ENCODE data around the gene DGKG. TPM values are rescaled to one million over a fixed set of nuclear protein-coding genes. Genes with fewer than 3 reads are reported as not detected.
A peak's percentile ranks its signal among the peaks of the same experiment; 100 is the strongest.

DGKG gene
- polyA plus RNA-seq, 3 donors = 4.2 to 9.2 (median 4.3) TPM

DNA sequence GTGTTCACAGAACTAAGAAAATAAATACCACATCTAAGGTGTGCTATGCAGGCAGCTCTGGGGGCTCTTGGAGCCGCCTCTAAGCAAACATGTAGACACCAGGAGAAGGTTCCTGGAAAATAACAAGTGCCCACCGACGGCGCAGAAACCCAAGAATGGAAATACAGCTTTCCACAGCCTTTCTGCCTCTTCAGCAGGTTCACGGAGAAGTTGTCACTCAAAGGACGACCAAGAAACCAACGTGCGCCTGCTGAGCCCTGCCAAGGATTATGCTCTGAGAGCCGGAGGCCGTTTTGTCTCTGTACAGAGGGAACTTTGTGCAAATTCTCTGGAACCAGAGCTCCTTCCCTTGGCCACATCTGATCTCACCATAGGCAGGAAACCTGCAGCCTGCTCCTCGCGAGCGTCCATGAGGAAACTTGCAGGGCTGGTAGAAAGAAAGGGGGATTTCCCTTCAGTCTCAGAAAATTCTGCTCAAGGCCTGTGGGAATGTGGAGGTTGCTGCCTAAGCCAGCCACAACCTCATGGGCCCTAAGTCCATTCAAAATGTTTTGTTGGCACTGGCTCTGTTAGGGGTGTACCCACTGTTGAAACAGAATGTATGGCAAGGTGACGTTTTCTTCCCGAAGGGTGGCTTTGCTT, 212.6 kb downstream of the DGKG start:
- Histone ChIP-seq H3K9me3 (replicated peaks in 1 of 2; ENCODE audit: control insufficient read depth in 1 of 2, insufficient read depth in 1 of 2, low read length in 2 of 2) (no peaks in the 10 kb centered on the region), H3K9ac (ENCODE audit: insufficient read depth, low read length, poor library complexity, severe bottlenecking) (no peak overlapping the region), H3K4me2 (replicated peaks; ENCODE audit: extremely low read depth, low read length, poor library complexity, severe bottlenecking) (no peak overlapping the region), H3K27me3 (ENCODE audit: control insufficient read depth in 2 of 2, insufficient read depth in 2 of 2, low read length in 2 of 2) (no peaks in the 10 kb centered on the region), H3K79me2 (ENCODE audit: insufficient read depth, low read length) (no peaks in the 10 kb centered on the region), H2AFZ (ENCODE audit: insufficient read depth, low read depth, low read length, poor library complexity, severe bottlenecking) (no peak overlapping the region), H3K36me3 (replicated peaks in 1 of 2; ENCODE audit: control insufficient read depth in 1 of 2, insufficient read depth in 2 of 2, low read length in 2 of 2) (peaks cover 18 to 38% of the 10 kb centered on the region in 2 donors), H3K4me3 (replicated peaks in 1 of 3; ENCODE audit: low read depth in 2 of 3, low read length in 3 of 3) (no peak overlapping the region), H4K20me1 (ENCODE audit: insufficient read depth, low read length) (peaks cover 40% of the 10 kb centered on the region), H3K27ac (ENCODE audit: low read depth in 1 of 2, low read length in 2 of 2) (no peak overlapping the region), H3K4me1 (ENCODE audit: control insufficient read depth in 1 of 2, insufficient read depth in 2 of 2, low read length in 2 of 2) (peaks cover 39 to 45% of the 10 kb centered on the region in 2 donors)
- DNase-seq = no peak
- intact Hi-C loops (cut with micrococcal nuclease) = no loop called here
- Mint-ChIP-seq H3K4me3 (peak overlapping the region in 1 of 2 donors; percentile 61), H3K4me1 (peaks cover 47% of the 10 kb centered on the region), H3K27ac (peak overlapping the region in 2 of 7 donors; percentile 21 to 71), H3K36me3 (peaks cover 47% of the 10 kb centered on the region in 2 donors), H3K9me3 (peaks cover 0 to 4% (median 0%) of the 10 kb centered on the region in 7 donors), H3K27me3 (ENCODE audit: low read depth in 3 of 3) (peaks cover 7 to 27% (median 13%) of the 10 kb centered on the region in 3 donors)
- TF ChIP-seq CTCF (IDR thresholded peaks at IDR 0.05) = no peak
- 83% methylated on average over 10 of the region's 15 CpGs for WGBS (ENCODE audit: insufficient coverage)

DNA sequence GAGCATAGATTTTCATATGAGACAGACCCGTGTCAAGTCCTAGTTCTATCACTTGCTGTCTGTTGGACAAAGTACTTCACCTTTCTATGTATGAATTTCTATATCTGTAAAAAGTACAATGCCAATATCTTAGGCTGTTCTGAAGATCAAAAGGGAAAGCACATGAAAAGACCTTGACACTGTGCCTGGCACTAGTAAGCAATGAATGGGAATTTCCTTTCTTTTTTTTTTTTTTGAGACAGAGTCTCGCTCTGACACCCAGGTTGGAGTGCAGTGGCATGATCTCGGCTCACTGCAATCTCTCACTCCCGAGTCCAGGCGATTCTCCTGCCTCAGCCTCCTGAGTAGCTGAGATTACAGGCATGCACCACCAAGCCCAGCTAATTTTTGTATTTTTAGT, 217.8 kb downstream of the DGKG start:
- Histone ChIP-seq H3K4me2 (replicated peaks; ENCODE audit: extremely low read depth, low read length, poor library complexity, severe bottlenecking) (no peak overlapping the region), H3K9me3 (replicated peaks in 1 of 2; ENCODE audit: control insufficient read depth in 1 of 2, insufficient read depth in 1 of 2, low read length in 2 of 2) (no peaks in the 10 kb centered on the region), H3K36me3 (replicated peaks in 1 of 2; ENCODE audit: control insufficient read depth in 1 of 2, insufficient read depth in 2 of 2, low read length in 2 of 2) (peaks cover 9 to 18% of the 10 kb centered on the region in 2 donors), H3K27ac (ENCODE audit: low read depth in 1 of 2, low read length in 2 of 2) (no peak overlapping the region), H3K27me3 (ENCODE audit: control insufficient read depth in 2 of 2, insufficient read depth in 2 of 2, low read length in 2 of 2) (no peaks in the 10 kb centered on the region), H3K4me3 (replicated peaks in 1 of 3; ENCODE audit: low read depth in 2 of 3, low read length in 3 of 3) (no peak overlapping the region), H3K9ac (ENCODE audit: insufficient read depth, low read length, poor library complexity, severe bottlenecking) (no peak overlapping the region), H3K4me1 (ENCODE audit: control insufficient read depth in 1 of 2, insufficient read depth in 2 of 2, low read length in 2 of 2) (peaks cover 4% of the 10 kb centered on the region in 2 donors), H3K79me2 (ENCODE audit: insufficient read depth, low read length) (no peaks in the 10 kb centered on the region), H2AFZ (ENCODE audit: insufficient read depth, low read depth, low read length, poor library complexity, severe bottlenecking) (no peak overlapping the region), H4K20me1 (ENCODE audit: insufficient read depth, low read length) (peaks cover 14% of the 10 kb centered on the region)
- H3K9me3 Mint-ChIP-seq = no peaks in the 10 kb centered on the region
- H3K4me3 Mint-ChIP-seq = no peak overlapping the region
- peaks cover 31 to 32% of the 10 kb centered on the region in 2 donors for H3K36me3 Mint-ChIP-seq
- H3K27me3 Mint-ChIP-seq (ENCODE audit: low read depth in 3 of 3) = peaks cover 0 to 12% (median 7%) of the 10 kb centered on the region in 3 donors
- H3K27ac Mint-ChIP-seq = no peak overlapping the region
- peaks cover 5% of the 10 kb centered on the region for H3K4me1 Mint-ChIP-seq
- intact Hi-C loops (cut with micrococcal nuclease) = no loop called here
- no peak for DNase-seq
- WGBS (ENCODE audit: insufficient coverage) = 100% methylated on average over 1 of the region's 5 CpGs
- TF ChIP-seq CTCF (IDR thresholded peaks at IDR 0.05) = no peak
